Measurements from ENCODE around the gene ADGRA3. TPM values are rescaled to one million over a fixed set of nuclear protein-coding genes. Genes with fewer than 3 reads are reported as not detected.
A peak's percentile ranks its signal among the peaks of the same experiment; 100 is the strongest.
"Not testable (repeated sequence)": the region's sequence is repeated elsewhere in the genome, so short reads cannot be mapped to it uniquely, and the experiment has no call there.

ADGRA3 gene
- total RNA-seq, 4 donors from 2014 or later = 17.1 to 86.4 (median 25.7) TPM

GRCh38 chr4:22478426-22478825 is 37.4 kb downstream of the ADGRA3 start:
- Histone ChIP-seq H3K36me3 (no peaks in the 10 kb centered on the region), H3K27me3 (no peaks in the 10 kb centered on the region), H3K4me1 (peaks cover 15 to 44% of the 10 kb centered on the region in 2 donors), H3K4me3 (no peak overlapping the region), H3K27ac (no peak overlapping the region), H3K9me3 (no peaks in the 10 kb centered on the region)
- intact Hi-C loops (cut with DNase I; ENCODE audit: low total_unique reads) (no loop called here), in situ Hi-C loops (cut with MboI; ENCODE audit: low sequenced_read_pairs in 4 of 4) (no loop called here)
- no peak for DNase-seq
- no peak for TF ChIP-seq POLR2A (IDR thresholded peaks at IDR 0.05)
- TF ChIP-seq CTCF (IDR thresholded peaks at IDR 0.05 in 4 of 5, conservative IDR thresholded peaks at IDR 0.05 in 1 of 5) = no peak
- ATAC-seq = no peak

- H3K9me3 ChIP-seq = no peaks in the 10 kb centered on the region
- no peak for TF ChIP-seq POLR2A (IDR thresholded peaks at IDR 0.05)
- TF ChIP-seq CTCF (IDR thresholded peaks at IDR 0.05 in 4 of 5, conservative IDR thresholded peaks at IDR 0.05 in 1 of 5) = no peak
- no peak overlapping the region for H3K4me3 ChIP-seq
- H3K4me1 ChIP-seq = peaks cover 15 to 44% of the 10 kb centered on the region in 2 donors
- in situ Hi-C loops (cut with MboI; ENCODE audit: low sequenced_read_pairs in 4 of 4) (no loop called here), intact Hi-C loops (cut with DNase I; ENCODE audit: low total_unique reads) (no loop called here)
- H3K36me3 ChIP-seq = no peaks in the 10 kb centered on the region
- ATAC-seq (no peak), DNase-seq (no peak)
- no peaks in the 10 kb centered on the region for H3K27me3 ChIP-seq
- H3K27ac ChIP-seq = peak overlapping the region in 3 of 4 donors; percentile 8 to 24 (median 9)
These were observed 38.1 kb downstream of the ADGRA3 start for GRCh38 chr4:22477813-22478182.

- no peak overlapping the region for H3K4me3 ChIP-seq
- ATAC-seq = peak in 1 of 2 donors; percentile 70
- intact Hi-C loops (cut with DNase I; ENCODE audit: low total_unique reads) (no loop called here), in situ Hi-C loops (cut with MboI; ENCODE audit: low sequenced_read_pairs in 4 of 4) (no loop called here)
- peaks cover 15 to 48% of the 10 kb centered on the region in 2 donors for H3K4me1 ChIP-seq
- no peak for DNase-seq
- H3K36me3 ChIP-seq = no peaks in the 10 kb centered on the region
- no peaks in the 10 kb centered on the region for H3K9me3 ChIP-seq
- H3K27me3 ChIP-seq = no peaks in the 10 kb centered on the region
- peak overlapping the region; percentile 8 to 52 (median 16) for H3K27ac ChIP-seq
- TF ChIP-seq CTCF (IDR thresholded peaks at IDR 0.05 in 4 of 5, conservative IDR thresholded peaks at IDR 0.05 in 1 of 5) (no peak), POLR2A (IDR thresholded peaks at IDR 0.05) (no peak)
These were observed 38.6 kb downstream of the ADGRA3 start for GRCh38 chr4:22477136-22477812.

GRCh38 chr4:22476011-22476410 is 39.9 kb downstream of the ADGRA3 start:
- H3K36me3 ChIP-seq = no peaks in the 10 kb centered on the region

GRCh38 chr4:22475311-22475646 is 40.6 kb downstream of the ADGRA3 start:
- intact Hi-C loops (cut with DNase I; ENCODE audit: low total_unique reads); H3K4me3 ChIP-seq; ATAC-seq; H3K27ac ChIP-seq; DNase-seq; H3K27me3 ChIP-seq; H3K36me3 ChIP-seq; in situ Hi-C loops (cut with MboI; ENCODE audit: low sequenced_read_pairs in 4 of 4); H3K9me3 ChIP-seq: not testable (repeated sequence)
- H3K4me1 ChIP-seq = peaks cover 31 to 57% of the 10 kb centered on the region in 2 donors

More at GRCh38 chr4:22476011-22476410, 39.9 kb downstream of the ADGRA3 start:
- no peak overlapping the region for H3K4me3 ChIP-seq
- no peak overlapping the region for H3K27ac ChIP-seq
- no peaks in the 10 kb centered on the region for H3K27me3 ChIP-seq
- TF ChIP-seq POLR2A (IDR thresholded peaks at IDR 0.05) = no peak
- TF ChIP-seq CTCF (IDR thresholded peaks at IDR 0.05 in 4 of 5, conservative IDR thresholded peaks at IDR 0.05 in 1 of 5) = no peak
- intact Hi-C loops (cut with DNase I; ENCODE audit: low total_unique reads) (no loop called here), in situ Hi-C loops (cut with MboI; ENCODE audit: low sequenced_read_pairs in 4 of 4) (no loop called here)
- no peaks in the 10 kb centered on the region for H3K9me3 ChIP-seq
- no peak for DNase-seq
- ATAC-seq = no peak
- peaks cover 27 to 55% of the 10 kb centered on the region in 2 donors for H3K4me1 ChIP-seq
